LHCN-M2 (cell line): ENCODE measurements around the gene MED16. TPM values are rescaled to one million over a fixed set of nuclear protein-coding genes. Genes with fewer than 3 reads are reported as not detected.

Source experiments
- DNase-seq: peaks from one replicate; pipeline ENCODE4 v3.0.0-alpha.2; 2012; ENCODE audit warnings: low read depth
- polyA plus RNA-seq: library from polyadenylated mRNA; unstranded; fragments of >200 nt; gene quantifications from one replicate; pipeline ENCODE4 v1.2.1, GENCODE V29; 2012; ENCODE audit warnings: missing spikeins
- total RNA-seq: library from RNA; depleted of rRNA; stranded (reverse); fragments of >200 nt; gene quantifications from 2 replicates; pipeline ENCODE4 v1.2.3, GENCODE V29; 2014; rRNA removed

The MED16 gene, protein sequence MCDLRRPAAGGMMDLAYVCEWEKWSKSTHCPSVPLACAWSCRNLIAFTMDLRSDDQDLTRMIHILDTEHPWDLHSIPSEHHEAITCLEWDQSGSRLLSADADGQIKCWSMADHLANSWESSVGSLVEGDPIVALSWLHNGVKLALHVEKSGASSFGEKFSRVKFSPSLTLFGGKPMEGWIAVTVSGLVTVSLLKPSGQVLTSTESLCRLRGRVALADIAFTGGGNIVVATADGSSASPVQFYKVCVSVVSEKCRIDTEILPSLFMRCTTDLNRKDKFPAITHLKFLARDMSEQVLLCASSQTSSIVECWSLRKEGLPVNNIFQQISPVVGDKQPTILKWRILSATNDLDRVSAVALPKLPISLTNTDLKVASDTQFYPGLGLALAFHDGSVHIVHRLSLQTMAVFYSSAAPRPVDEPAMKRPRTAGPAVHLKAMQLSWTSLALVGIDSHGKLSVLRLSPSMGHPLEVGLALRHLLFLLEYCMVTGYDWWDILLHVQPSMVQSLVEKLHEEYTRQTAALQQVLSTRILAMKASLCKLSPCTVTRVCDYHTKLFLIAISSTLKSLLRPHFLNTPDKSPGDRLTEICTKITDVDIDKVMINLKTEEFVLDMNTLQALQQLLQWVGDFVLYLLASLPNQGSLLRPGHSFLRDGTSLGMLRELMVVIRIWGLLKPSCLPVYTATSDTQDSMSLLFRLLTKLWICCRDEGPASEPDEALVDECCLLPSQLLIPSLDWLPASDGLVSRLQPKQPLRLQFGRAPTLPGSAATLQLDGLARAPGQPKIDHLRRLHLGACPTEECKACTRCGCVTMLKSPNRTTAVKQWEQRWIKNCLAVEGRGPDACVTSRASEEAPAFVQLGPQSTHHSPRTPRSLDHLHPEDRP
- total RNA-seq = 36.3 and 38.7 TPM in 2 replicates
- 53.3 TPM for polyA plus RNA-seq

DNA sequence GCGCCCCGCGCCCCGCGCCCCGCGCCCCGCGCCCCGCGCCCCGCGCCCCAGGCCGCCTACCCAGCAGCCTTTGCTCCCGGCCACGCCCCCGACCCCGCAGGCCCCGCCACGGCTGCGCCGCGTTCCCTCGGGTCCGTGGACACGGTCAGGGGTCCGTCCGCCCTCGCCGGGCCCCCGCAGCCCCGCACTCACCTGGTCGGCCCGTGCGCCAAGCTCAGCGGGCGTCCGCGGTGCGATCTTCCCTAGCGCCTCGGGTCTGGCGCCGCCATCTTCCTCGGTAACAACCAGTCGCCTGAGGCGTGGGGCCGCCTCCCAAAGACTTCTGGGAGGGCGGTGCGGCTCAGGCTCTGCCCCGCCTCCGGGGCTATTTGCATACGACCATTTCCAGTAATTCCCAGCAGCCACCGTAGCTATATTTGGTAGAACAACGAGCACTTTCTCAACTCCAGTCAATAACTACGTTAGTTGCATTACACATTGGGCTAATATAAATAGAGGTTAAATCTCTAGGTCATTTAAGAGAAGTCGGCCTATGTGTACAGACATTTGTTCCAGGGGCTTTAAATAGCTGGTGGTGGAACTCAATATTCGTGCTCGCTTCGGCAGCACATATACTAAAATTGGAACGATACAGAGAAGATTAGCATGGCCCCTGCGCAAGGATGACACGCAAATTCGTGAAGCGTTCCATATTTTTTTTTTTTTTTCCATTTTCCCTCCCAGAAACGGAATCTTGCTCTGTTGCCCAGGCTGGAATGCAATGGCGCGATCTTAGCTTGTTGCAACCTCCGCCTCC is at the start of gene MED16, which contains the start of gene RNU6-9:
Gene MED16, minus strand, starts transcription at position 294 of the 796 bp plus-strand sequence. CDS start 2,056 bp downstream, outside the sequence.
Gene RNU6-9, plus strand, starts transcription at position 591 of the 796 bp plus-strand sequence.
- peak; percentile 85 for DNase-seq

DNA sequence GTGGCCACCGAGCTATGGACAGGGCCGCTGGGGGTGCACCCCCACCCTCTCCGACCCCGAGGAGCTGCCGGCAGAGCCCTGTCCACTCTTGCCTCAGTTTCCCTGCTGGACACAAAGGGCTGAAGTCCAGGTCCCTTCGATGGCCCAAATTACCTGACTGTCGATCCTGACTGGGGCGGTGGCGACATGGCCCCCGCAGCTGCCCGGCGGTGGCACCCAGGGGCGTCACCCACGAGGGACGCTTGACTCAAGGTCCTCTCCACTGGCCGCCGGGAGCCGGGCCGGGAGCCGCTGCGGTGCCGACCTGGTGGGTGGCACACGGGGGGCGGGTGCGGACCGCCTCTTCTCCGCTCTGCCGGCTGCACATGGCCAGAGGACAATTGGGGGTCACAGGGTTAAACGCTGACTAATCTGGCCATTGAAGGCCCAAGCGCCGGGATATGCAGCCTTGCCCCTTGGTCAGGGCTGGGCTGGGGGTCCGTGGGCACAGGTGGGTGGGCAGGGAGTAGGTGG is 49.2 kb upstream of the MED16 start:
- no peak for DNase-seq

GRCh38 chr19:941292-942132 is 48.5 kb upstream of the MED16 start:
- DNase-seq = no peak

- DNase-seq = peak; percentile 72
Measured at GRCh38 chr19:940591-941291, 47.8 kb upstream of the MED16 start.

DNA sequence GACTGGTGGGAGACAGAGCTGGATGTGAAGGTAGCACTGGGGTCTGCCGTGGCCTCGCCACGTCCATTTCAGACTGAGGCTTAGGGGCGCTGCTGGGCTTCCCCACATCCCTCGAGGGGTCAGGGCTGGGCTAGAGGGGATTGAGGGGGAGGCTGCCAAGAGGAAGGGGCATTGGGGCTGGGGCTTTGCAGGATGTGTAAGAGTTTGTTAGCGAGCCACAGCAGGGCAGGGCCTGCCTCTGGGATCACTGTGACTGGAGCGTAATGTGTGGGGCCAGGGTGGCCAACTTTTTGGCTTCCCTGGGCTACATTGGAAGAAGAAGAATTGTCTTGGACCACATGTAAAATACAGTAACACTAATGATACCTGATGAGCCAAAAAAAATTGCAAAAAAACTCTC is 46.9 kb upstream of the MED16 start:
- DNase-seq = no peak

GRCh38 chr19:939439-939838 is 46.5 kb upstream of the MED16 start:
- no peak for DNase-seq

DNA sequence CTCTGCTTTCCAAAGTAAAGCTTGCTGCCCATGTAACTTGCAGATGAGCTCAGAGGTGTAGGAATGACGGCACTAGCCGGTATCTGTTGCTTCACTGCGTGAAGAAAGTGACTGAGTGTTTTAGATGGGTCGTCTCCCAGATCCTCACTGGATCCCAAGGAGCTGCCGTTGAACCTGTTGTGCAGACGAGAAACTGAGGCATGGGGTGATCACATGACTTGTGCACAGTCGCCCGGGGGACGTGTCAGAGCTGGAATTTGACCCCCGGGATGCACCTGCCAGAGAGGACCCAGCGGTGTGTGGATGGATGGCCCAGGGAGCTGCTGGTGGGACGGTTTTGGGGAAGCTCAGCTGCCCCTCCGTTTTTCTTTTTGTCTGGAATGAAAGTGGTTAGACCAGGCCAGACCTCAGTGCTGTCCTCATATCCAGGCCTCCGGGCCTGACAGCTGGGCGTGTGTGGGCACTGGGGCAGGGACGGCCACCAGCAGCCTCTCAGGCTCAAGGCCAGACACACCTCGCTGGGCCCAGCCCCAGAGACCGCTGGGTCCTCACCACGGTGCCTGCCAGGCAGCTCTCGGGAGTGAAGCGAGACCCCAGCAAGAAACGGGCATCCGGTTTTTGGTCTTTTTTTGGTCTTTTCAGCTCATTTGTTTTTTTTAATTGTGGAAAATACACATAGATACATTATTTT is 45.4 kb upstream of the MED16 start:
- no peak for DNase-seq

DNA sequence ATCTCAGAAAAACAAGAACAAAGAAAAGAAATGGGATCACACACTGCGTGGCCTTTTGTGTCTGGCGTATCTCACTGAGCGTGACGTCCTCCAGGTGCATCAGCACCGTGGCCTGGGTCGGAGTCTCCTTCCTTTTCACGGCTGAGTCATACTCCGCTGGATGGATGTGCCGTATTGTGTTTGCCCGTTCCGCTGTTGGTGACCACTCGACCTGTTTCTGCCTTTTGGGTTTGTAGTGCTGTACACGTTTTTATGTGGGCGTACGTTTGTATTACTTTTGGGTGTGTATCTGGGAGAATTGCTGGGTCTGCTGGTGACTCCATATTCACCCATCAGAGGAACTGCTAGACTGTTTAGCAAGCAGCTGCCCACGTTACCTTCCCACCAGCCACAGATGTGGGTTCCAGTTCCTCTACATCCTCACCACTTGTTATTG is 44.3 kb upstream of the MED16 start:
- DNase-seq = no peak

DNA sequence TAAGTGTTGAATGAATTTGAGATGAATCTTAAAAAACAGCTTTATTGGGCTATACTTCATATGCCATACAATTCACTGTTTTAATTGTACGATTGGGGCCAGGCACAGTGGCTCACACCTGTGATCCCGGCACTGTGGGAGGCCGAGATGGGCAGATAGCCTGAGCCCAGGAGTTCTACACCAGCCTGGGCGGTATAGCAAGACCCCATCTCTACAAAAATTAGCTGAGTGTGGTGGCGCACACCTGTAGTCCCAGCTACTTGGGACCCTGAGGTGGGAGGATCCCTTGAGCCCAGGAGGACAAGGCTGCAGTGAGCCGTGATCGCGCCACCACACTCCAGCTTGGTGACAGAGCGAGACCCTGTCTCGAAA is 43.2 kb upstream of the MED16 start:
- DNase-seq = no peak

- peak; percentile 43 for DNase-seq
Measured at GRCh38 chr19:934865-935479, 42.0 kb upstream of the MED16 start.

- DNase-seq = no peak
Measured at GRCh38 chr19:934197-934840, 41.3 kb upstream of the MED16 start.

- no peak for DNase-seq
Measured at GRCh38 chr19:933553-933882, 40.5 kb upstream of the MED16 start.

GRCh38 chr19:932648-933552 is 39.9 kb upstream of the MED16 start:
- peak; percentile 42 for DNase-seq

DNA sequence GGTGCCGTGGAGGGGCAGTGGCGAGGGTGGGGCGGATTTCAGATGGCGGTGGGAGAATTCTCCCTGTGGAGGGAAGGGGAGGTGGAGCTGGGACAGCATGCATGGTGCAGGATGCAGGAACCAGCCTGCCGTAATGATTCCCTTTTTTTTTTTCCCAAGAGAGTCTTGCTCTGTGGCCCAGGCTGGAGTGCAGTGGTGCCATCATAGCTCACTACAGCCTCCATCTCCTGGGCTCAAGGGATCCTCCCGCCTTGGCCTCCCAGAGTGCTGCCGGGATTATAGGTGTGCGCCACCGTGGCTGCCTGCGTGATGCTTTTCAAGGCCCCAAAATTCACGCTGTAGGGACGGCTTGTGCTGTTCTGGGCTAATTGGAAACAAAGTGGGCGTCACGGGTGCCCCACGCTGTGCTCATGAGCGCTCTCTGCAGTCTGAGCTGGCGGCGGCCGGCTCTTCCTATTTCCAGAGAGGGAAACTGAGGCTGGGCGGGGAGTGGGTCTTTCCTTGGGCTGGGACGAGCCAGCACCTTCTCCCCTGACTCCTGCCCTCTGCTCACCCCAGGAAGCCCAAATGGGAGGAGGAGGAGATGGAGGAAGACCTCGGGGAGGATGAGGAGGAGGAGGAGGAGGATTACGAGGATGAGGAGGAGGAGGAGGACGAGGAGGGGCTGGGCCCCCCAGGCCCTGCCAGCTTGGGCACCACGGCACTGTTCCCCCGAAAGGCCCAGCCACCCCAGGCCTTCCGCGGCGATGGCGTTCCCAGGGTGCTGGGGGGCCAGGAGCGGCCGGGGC is 39.1 kb upstream of the MED16 start:
- no peak for DNase-seq

DNA sequence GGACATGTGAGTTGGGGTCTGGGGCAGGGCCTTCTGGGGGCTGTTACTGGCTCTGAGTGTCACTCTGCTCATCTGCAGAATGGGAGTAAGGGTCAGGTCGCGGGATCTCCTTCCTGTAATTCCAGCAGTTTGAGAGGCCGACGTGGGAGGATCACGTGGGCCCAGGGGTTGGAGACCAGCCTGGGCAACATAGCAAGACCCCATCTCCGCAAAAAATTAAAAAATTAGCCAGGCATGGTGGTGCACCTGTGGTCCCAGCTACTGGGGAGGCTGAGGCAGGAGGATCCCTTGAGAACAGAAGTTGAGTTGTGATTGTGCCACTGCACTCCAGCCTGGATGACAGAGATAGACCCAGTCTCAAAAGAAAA is 36.9 kb upstream of the MED16 start:
- no peak for DNase-seq

GRCh38 chr19:929203-929890 is 36.4 kb upstream of the MED16 start:
- DNase-seq = no peak
